HepG2 (cell line): Measurements from ENCODE around the gene HSPA1B. TPM values are rescaled to one million over a fixed set of nuclear protein-coding genes. Genes with fewer than 3 reads are reported as not detected.

Experiments used
- ESRRA ChIP-seq: sonication (generic); formaldehyde crosslinking; IDR thresholded peaks from 2 replicates; pipeline ENCODE4 v1.5.1; 2020; ENCODE audit warnings: mild to moderate bottlenecking, low read depth, missing genetic modification reagents
- JUN ChIP-seq: sonication (generic); formaldehyde crosslinking; IDR thresholded peaks from 2 replicates; pipeline ENCODE4 v1.4.0; 2020; ENCODE audit warnings: mild to moderate bottlenecking, missing genetic modification reagents
- JUND ChIP-seq: sonication (generic); formaldehyde crosslinking; IDR thresholded peaks from 2 replicates; pipeline ENCODE4 v1.8.0; 2022; ENCODE audit warnings: mild to moderate bottlenecking, missing genetic modification reagents
- MAZ ChIP-seq, 2 experiments: sonication (generic) in 1 of 2; formaldehyde crosslinking in 1 of 2; IDR thresholded peaks; 2 replicates each; pipeline versions ENCODE4 v1.5.0 to v1.6.1; 2012 to 2020; ENCODE audit warnings: low read depth in 2 of 2, mild to moderate bottlenecking in 2 of 2, borderline replicate concordance in 1 of 2, improper control_type of control experiment in 1 of 2, low read length in 1 of 2, missing genetic modification reagents in 1 of 2, moderate library complexity in 1 of 2
- PHF21A ChIP-seq: sonication (generic); formaldehyde crosslinking; IDR thresholded peaks from 2 replicates; pipeline ENCODE4 v1.5.0; 2020; ENCODE audit warnings: mild to moderate bottlenecking, missing genetic modification reagents
- ZMYM2 ChIP-seq: sonication (generic); formaldehyde crosslinking; IDR thresholded peaks from 2 replicates; pipeline ENCODE4 v1.8.0; 2022; ENCODE audit warnings: mild to moderate bottlenecking, missing genetic modification reagents
- ZSCAN31 ChIP-seq: sonication (generic); formaldehyde crosslinking; IDR thresholded peaks from 2 replicates; pipeline ENCODE4 v1.5.0; 2020; ENCODE audit warnings: low read depth, mild to moderate bottlenecking, missing genetic modification reagents
- polyA plus RNA-seq, 8 experiments: library from polyadenylated mRNA; depleted of rRNA in 3 of 8; stranded (reverse) in 7 of 8; unstranded in 1 of 8; fragments of >200 nt; fragmentation: Illumina TruSeq in 4 of 8; extraction: Trizol in 4 of 8; gene quantifications; 2 replicates each; pipeline versions ENCODE4 v1.2.1 to v1.2.3, GENCODE V29; 2011 to 2016; ENCODE audit warnings: low read depth in 4 of 8, missing spikeins in 1 of 8, mixed read lengths in 1 of 8; ENCODE audit not compliant: insufficient read depth in 1 of 8
- total RNA-seq, 5 experiments: library from RNA; depleted of rRNA; stranded (reverse); fragments of >200 nt; fragmentation: Illumina TruSeq; extraction: Trizol; gene quantifications; 2 replicates each; pipeline ENCODE4 v1.2.3, GENCODE V29; 2016; ENCODE audit warnings: low read depth in 1 of 5
- TF ChIP-seq, protein P1 (sequence below), 2 experiments: sonication (generic) in 1 of 2; formaldehyde crosslinking in 1 of 2; IDR thresholded peaks; 2 replicates each; pipeline versions ENCODE4 v1.4.0 to v1.6.1; 2016 to 2020; ENCODE audit warnings: borderline replicate concordance in 1 of 2, low read depth in 1 of 2, mild to moderate bottlenecking in 1 of 2, missing genetic modification reagents in 1 of 2
- TF ChIP-seq, protein P2 (sequence below): sonication (generic); formaldehyde crosslinking; IDR thresholded peaks from 2 replicates; pipeline ENCODE4 v1.4.0; 2020; ENCODE audit warnings: missing genetic modification reagents
- TF ChIP-seq, protein P3 (sequence below): sonication (generic); formaldehyde crosslinking; IDR thresholded peaks from 2 replicates; pipeline ENCODE4 v1.4.0; 2020; ENCODE audit warnings: missing genetic modification reagents, borderline replicate concordance
- TF ChIP-seq, protein P4 (sequence below): sonication (generic); formaldehyde crosslinking; IDR thresholded peaks from 2 replicates; pipeline ENCODE4 v1.5.1; 2020; ENCODE audit warnings: missing genetic modification reagents, mild to moderate bottlenecking, borderline replicate concordance
- TF ChIP-seq, protein P5 (sequence below): sonication (generic); formaldehyde crosslinking; IDR thresholded peaks from 2 replicates; pipeline ENCODE4 v1.4.0; 2020; ENCODE audit warnings: missing genetic modification reagents

HSPA1B gene
- total and polyA plus RNA-seq, 2 of the 13 experiments (the other 11 are each of a cell fraction or from before 2014, with no cell fraction given) = 26.0 to 186 TPM

DNA sequence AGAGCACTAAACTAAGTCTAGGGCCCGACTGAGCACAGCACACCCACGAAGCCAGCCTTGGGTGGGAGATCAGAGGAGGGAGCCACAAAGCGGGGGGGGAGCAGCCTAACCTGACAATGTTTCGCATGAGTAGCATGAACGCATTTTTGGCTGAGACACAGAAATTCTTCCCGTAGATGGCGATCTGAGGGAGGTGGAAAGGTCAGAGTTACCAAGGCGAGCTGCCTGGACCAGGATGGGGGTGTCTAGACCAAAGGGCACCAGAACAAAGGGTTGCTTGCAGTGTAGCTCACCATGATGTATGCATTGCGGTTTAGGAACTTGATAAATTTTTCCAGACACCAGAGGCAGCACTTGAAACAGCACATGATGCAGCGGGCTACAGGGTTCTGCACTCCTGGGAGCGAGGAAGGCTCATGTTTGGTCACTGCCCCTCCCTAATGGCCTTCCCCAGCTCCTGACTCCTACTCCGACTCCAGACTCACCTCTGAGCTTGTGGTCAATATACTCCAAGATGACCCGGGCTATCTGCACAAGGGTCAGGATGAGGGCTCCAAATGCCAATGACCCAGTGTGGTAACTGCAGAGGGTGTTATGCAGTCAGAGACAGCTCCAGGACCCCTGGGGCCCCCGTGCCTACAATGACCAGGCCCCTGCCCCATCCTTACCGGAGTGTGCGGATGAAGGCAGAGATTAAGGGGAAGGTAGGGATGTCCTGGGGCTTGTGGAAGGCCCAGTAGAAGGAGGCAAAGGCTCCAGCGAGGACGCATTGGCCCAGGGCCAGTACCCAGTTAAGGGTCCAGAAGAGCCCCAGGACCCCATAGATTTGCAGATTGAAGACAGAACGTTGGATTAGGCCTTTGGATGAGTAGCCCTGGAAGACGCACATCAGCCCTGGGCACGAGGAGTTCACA, 37.9 kb downstream of the HSPA1B start (continued):
- TF ChIP-seq, protein P1, sequence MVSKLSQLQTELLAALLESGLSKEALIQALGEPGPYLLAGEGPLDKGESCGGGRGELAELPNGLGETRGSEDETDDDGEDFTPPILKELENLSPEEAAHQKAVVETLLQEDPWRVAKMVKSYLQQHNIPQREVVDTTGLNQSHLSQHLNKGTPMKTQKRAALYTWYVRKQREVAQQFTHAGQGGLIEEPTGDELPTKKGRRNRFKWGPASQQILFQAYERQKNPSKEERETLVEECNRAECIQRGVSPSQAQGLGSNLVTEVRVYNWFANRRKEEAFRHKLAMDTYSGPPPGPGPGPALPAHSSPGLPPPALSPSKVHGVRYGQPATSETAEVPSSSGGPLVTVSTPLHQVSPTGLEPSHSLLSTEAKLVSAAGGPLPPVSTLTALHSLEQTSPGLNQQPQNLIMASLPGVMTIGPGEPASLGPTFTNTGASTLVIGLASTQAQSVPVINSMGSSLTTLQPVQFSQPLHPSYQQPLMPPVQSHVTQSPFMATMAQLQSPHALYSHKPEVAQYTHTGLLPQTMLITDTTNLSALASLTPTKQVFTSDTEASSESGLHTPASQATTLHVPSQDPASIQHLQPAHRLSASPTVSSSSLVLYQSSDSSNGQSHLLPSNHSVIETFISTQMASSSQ (IDR thresholded peaks at IDR 0.05; ENCODE audit: low read depth) = peak; percentile 61; the same call in 1 of the 2 replicates
- TF ChIP-seq, protein P1 (CRISPR knock-in tag; IDR thresholded peaks at IDR 0.05; ENCODE audit: borderline replicate concordance) = peak; percentile 88
- no peak for TF ChIP-seq JUN (CRISPR knock-in tag)
- TF ChIP-seq, protein P2, sequence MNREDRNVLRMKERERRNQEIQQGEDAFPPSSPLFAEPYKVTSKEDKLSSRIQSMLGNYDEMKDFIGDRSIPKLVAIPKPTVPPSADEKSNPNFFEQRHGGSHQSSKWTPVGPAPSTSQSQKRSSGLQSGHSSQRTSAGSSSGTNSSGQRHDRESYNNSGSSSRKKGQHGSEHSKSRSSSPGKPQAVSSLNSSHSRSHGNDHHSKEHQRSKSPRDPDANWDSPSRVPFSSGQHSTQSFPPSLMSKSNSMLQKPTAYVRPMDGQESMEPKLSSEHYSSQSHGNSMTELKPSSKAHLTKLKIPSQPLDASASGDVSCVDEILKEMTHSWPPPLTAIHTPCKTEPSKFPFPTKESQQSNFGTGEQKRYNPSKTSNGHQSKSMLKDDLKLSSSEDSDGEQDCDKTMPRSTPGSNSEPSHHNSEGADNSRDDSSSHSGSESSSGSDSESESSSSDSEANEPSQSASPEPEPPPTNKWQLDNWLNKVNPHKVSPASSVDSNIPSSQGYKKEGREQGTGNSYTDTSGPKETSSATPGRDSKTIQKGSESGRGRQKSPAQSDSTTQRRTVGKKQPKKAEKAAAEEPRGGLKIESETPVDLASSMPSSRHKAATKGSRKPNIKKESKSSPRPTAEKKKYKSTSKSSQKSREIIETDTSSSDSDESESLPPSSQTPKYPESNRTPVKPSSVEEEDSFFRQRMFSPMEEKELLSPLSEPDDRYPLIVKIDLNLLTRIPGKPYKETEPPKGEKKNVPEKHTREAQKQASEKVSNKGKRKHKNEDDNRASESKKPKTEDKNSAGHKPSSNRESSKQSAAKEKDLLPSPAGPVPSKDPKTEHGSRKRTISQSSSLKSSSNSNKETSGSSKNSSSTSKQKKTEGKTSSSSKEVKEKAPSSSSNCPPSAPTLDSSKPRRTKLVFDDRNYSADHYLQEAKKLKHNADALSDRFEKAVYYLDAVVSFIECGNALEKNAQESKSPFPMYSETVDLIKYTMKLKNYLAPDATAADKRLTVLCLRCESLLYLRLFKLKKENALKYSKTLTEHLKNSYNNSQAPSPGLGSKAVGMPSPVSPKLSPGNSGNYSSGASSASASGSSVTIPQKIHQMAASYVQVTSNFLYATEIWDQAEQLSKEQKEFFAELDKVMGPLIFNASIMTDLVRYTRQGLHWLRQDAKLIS (CRISPR knock-in tag) = no peak
- TF ChIP-seq MAZ (IDR thresholded peaks at IDR 0.05; ENCODE audit: borderline replicate concordance, low read depth, low read length) = peak; percentile 19; the same call in 1 of the 2 replicates
- peak; percentile 76 for TF ChIP-seq MAZ (CRISPR knock-in tag; IDR thresholded peaks at IDR 0.05; ENCODE audit: low read depth)
- TF ChIP-seq, protein P3, sequence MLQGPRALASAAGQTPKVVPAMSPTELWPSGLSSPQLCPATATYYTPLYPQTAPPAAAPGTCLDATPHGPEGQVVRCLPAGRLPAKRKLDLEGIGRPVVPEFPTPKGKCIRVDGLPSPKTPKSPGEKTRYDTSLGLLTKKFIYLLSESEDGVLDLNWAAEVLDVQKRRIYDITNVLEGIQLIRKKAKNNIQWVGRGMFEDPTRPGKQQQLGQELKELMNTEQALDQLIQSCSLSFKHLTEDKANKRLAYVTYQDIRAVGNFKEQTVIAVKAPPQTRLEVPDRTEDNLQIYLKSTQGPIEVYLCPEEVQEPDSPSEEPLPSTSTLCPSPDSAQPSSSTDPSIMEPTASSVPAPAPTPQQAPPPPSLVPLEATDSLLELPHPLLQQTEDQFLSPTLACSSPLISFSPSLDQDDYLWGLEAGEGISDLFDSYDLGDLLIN = no peak
- peak; percentile 92; the same call in 1 of the 2 replicates for TF ChIP-seq ZSCAN31 (CRISPR knock-in tag)
- TF ChIP-seq, protein P4, sequence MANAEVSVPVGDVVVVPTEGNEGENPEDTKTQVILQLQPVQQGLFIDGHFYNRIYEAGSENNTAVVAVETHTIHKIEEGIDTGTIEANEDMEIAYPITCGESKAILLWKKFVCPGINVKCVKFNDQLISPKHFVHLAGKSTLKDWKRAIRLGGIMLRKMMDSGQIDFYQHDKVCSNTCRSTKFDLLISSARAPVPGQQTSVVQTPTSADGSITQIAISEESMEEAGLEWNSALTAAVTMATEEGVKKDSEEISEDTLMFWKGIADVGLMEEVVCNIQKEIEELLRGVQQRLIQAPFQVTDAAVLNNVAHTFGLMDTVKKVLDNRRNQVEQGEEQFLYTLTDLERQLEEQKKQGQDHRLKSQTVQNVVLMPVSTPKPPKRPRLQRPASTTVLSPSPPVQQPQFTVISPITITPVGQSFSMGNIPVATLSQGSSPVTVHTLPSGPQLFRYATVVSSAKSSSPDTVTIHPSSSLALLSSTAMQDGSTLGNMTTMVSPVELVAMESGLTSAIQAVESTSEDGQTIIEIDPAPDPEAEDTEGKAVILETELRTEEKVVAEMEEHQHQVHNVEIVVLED = peak; percentile 61; the same call in 1 of the 2 replicates
- TF ChIP-seq ESRRA (CRISPR knock-in tag) = peak; percentile 59; the same call in 1 of the 2 replicates
- peak; percentile 96 for TF ChIP-seq PHF21A
- TF ChIP-seq JUND (CRISPR knock-in tag) = peak; percentile 40; the same call in 1 of the 2 replicates
- TF ChIP-seq, protein P5, sequence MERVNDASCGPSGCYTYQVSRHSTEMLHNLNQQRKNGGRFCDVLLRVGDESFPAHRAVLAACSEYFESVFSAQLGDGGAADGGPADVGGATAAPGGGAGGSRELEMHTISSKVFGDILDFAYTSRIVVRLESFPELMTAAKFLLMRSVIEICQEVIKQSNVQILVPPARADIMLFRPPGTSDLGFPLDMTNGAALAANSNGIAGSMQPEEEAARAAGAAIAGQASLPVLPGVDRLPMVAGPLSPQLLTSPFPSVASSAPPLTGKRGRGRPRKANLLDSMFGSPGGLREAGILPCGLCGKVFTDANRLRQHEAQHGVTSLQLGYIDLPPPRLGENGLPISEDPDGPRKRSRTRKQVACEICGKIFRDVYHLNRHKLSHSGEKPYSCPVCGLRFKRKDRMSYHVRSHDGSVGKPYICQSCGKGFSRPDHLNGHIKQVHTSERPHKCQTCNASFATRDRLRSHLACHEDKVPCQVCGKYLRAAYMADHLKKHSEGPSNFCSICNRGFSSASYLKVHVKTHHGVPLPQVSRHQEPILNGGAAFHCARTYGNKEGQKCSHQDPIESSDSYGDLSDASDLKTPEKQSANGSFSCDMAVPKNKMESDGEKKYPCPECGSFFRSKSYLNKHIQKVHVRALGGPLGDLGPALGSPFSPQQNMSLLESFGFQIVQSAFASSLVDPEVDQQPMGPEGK (CRISPR knock-in tag) = peak; percentile 96
- TF ChIP-seq ZMYM2 = peak; percentile 2; the same call in 1 of the 2 replicates
